Liver (tissue), 9 donors: ENCODE data around the gene RAD50. TPM values are rescaled to one million over a fixed set of nuclear protein-coding genes. Genes with fewer than 3 reads are reported as not detected.
"Not testable (repeated sequence)": the region's sequence is repeated elsewhere in the genome, so short reads cannot be mapped to it uniquely, and the experiment has no call there.

Experiments used
- DNase-seq: peaks from one replicate; pipeline ENCODE4 v3.0.0-alpha.2; 2017; ENCODE audit warnings: low spot score
- H3K27ac ChIP-seq, 2 donors: one replicate each; pipeline ENCODE4 v1.7.0; 2013; ENCODE audit warnings: inconsistent platforms in 2 of 2, low read length in 2 of 2, control low read depth in 1 of 2, low read depth in 1 of 2, mild to moderate bottlenecking in 1 of 2
- H3K27me3 ChIP-seq, 4 donors: one replicate each; pipeline versions ENCODE4 v1.6.1 to v1.7.0; 2013; ENCODE audit warnings: low read length in 3 of 4, inconsistent platforms in 1 of 4, mild to moderate bottlenecking in 1 of 4, moderate library complexity in 1 of 4; ENCODE audit not compliant: control insufficient read depth in 4 of 4, insufficient read depth in 4 of 4
- H3K36me3 ChIP-seq, 4 donors: one replicate each; pipeline versions ENCODE4 v1.6.1 to v1.7.0; 2013; ENCODE audit warnings: low read length in 3 of 4, mild to moderate bottlenecking in 3 of 4, low read depth in 1 of 4, moderate library complexity in 1 of 4; ENCODE audit not compliant: control insufficient read depth in 4 of 4, insufficient read depth in 3 of 4
- H3K4me1 ChIP-seq, 4 donors: one replicate each; pipeline versions ENCODE4 v1.6.1 to v1.7.0; 2013; ENCODE audit warnings: low read length in 3 of 4, mild to moderate bottlenecking in 3 of 4, moderate library complexity in 1 of 4; ENCODE audit not compliant: control insufficient read depth in 4 of 4, insufficient read depth in 4 of 4
- H3K4me3 ChIP-seq, 3 donors: one replicate each; pipeline versions ENCODE4 v1.6.1 to v1.7.0; 2013; ENCODE audit warnings: low read length in 3 of 3, control low read depth in 1 of 3, low read depth in 1 of 3, mild to moderate bottlenecking in 1 of 3
- H3K9ac ChIP-seq, 2 donors: one replicate each; pipeline ENCODE4 v1.7.0; 2013; ENCODE audit warnings: low read length in 2 of 2, mild to moderate bottlenecking in 2 of 2, moderate library complexity in 2 of 2, control low read depth in 1 of 2, low read depth in 1 of 2
- H3K9me3 ChIP-seq, 4 donors: one replicate each; pipeline versions ENCODE4 v1.6.1 to v1.7.0; 2013; ENCODE audit warnings: low read length in 3 of 4; ENCODE audit not compliant: control insufficient read depth in 4 of 4
- EGR1 ChIP-seq, 2 donors: IDR thresholded peaks; 2 replicates each; pipeline ENCODE4 v1.6.1; 2016 to 2018; ENCODE audit warnings: antibody characterized with exemption in 2 of 2, low read depth in 2 of 2
- FOXA2 ChIP-seq: IDR thresholded peaks from 2 replicates; pipeline ENCODE4 v1.6.1; 2016; ENCODE audit warnings: antibody characterized with exemption
- GABPA ChIP-seq, 2 donors: IDR thresholded peaks in 1 of 2; conservative IDR thresholded peaks in 1 of 2; 2 replicates each; pipeline ENCODE4 v1.6.1; 2016; ENCODE audit warnings: antibody characterized with exemption in 2 of 2, mild to moderate bottlenecking in 1 of 2, moderate library complexity in 1 of 2
- HNF4A ChIP-seq, 2 donors: conservative IDR thresholded peaks; 2 replicates each; pipeline ENCODE4 v1.6.1; 2016; ENCODE audit warnings: antibody characterized with exemption in 2 of 2, mild to moderate bottlenecking in 2 of 2
- HNF4G ChIP-seq: IDR thresholded peaks from 2 replicates; pipeline ENCODE4 v1.6.1; 2016; ENCODE audit warnings: antibody characterized with exemption
- NR2F2 ChIP-seq: IDR thresholded peaks from 2 replicates; pipeline ENCODE4 v1.6.1; 2016; ENCODE audit warnings: antibody characterized with exemption
- RAD21 ChIP-seq, 2 donors: IDR thresholded peaks; 2 replicates each; pipeline ENCODE4 v1.6.1; 2016; ENCODE audit warnings: antibody characterized with exemption in 2 of 2, mild to moderate bottlenecking in 2 of 2
- YY1 ChIP-seq: IDR thresholded peaks from 2 replicates; pipeline ENCODE4 v1.6.1; 2016; ENCODE audit warnings: antibody characterized with exemption, mild to moderate bottlenecking
- WGBS: extraction: QIAGEN DNeasy Blood & Tissue Kit; methylation state at CpG from one replicate; pipeline ENCODE4 v1.1.7; 2013; 5-methylcytosine and 5-hydroxymethylcytosine counted together
- polyA plus RNA-seq, 2 donors: library from polyadenylated mRNA; stranded (reverse) in 1 of 2; unstranded in 1 of 2; fragments of 200-250 nt in 1 of 2; fragments of >200 nt in 1 of 2; fragmentation: Nextera tagmentation in 1 of 2; extraction: Ambion mirVana in 1 of 2; gene quantifications; one replicate each; pipeline versions ENCODE4 v1.2.1 to v1.2.3, GENCODE V29; 2013 to 2015
- total RNA-seq, 2 donors: library from RNA; depleted of rRNA; stranded (reverse); fragments of >200 nt; gene quantifications; one replicate each; pipeline ENCODE4 v1.2.3, GENCODE V29; 2014
- TF ChIP-seq, protein P1 (sequence below): IDR thresholded peaks from 2 replicates; pipeline ENCODE4 v1.6.1; 2016; ENCODE audit warnings: antibody characterized with exemption
- TF ChIP-seq, protein P2 (sequence below): fragments of 150-350 bp; IDR thresholded peaks from 2 replicates; pipeline ENCODE4 v1.5.1; 2017; ENCODE audit warnings: improper control_type of control experiment, low read depth, low read length; ENCODE audit not compliant: missing input control
- TF ChIP-seq, protein P3 (sequence below): IDR thresholded peaks from 2 replicates; pipeline ENCODE4 v1.6.1; 2016; ENCODE audit warnings: antibody characterized with exemption
- TF ChIP-seq, protein P4 (sequence below): IDR thresholded peaks from 2 replicates; pipeline ENCODE4 v1.6.1; 2016; ENCODE audit warnings: antibody characterized with exemption, mild to moderate bottlenecking
- donor health status: healthy.
- donor health status: healthy.
- donor health status: healthy.
- donor health status: healthy.
- donor health status: healthy.

RAD50 gene
- total and polyA plus RNA-seq, 4 donors = 6.1 to 18.7 (median 14.9) TPM

DNA sequence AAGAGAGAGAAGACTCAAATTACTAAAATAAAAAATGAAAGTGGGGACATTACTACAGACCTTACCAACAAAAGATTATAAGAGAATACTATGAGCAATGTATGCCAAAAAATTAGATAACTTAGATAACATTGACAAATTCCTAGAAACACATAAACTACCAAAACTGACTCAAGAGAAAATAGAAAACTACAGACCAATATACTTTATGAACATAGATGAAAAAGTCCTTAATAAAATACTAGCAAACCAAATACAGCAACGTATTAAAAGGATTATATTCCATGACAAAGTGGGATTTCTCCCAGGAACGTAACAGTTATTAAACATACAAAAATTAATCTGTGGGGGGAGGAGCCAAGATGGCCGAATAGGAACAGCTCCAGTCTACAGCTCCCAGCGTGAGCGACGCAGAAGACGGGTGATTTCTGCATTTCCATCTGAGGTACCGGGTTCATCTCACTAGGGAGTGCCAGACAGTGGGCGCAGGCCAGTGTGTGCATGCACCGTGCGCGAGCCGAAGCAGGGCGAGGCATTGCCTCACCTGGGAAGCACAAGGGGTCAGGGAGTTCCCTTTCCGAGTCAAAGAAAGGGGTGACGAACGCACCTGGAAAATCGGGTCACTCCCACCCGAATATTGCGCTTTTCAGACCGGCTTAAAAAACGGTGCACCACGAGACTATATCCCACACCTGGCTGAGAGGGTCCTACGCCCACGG, 43.0 kb upstream of the RAD50 start:
- not testable (repeated sequence) for DNase-seq
- WGBS = 90% methylated on average over 12 of the region's 25 CpGs

DNA sequence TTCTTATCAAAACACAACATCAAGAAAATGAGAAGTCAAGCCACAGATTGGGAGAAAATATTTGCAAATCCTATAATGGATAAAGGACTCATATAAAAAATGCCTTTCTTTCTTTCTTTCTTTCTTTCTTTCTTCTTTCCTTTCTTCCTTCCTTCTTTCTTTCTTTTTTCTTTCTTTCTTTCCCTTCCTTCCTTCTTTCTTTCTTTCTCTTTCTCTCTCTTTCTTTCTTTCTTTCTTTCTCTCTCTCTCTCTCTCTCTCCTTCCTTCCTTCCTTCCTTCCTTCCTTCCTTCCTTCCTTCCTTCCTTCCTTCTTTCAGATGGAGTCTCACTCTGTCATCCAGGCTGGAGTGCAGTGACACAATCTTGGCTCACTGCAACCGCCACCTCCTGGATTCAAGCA, 34.7 kb upstream of the RAD50 start:
- H3K36me3 ChIP-seq, H3K27me3 ChIP-seq, H3K27ac ChIP-seq, H3K9me3 ChIP-seq, H3K4me1 ChIP-seq, H3K9ac ChIP-seq, H3K4me3 ChIP-seq, DNase-seq: not testable (repeated sequence)
- WGBS = 96% methylated on average over 1 of the region's 1 CpG

More for the DNA sequence above, 43.0 kb upstream of the RAD50 start:
- not testable (repeated sequence) for H3K9me3 ChIP-seq, H3K4me1 ChIP-seq, H3K36me3 ChIP-seq, H3K9ac ChIP-seq, H3K4me3 ChIP-seq, H3K27me3 ChIP-seq, H3K27ac ChIP-seq

DNA sequence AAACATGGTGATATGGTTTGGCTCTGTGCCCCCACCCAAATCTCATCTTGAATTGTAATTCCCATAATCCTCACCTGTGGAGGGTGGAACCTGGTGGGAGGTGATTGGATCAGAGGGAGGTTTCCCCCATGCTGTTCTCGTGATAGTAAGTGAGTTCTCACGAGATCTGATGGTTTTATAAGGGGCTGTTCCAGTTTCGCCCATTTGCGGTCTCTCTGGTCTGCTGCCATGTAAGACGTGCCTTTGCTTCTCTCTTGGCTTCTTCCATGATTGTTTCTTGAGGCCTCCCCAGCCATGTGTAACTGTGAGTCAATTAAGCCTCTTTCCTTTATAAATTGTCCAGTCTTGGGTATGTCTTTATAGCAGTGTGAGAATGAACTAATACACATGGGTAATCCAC, 31.9 kb upstream of the RAD50 start:
- H3K4me3 ChIP-seq, H3K4me1 ChIP-seq, H3K9me3 ChIP-seq, H3K9ac ChIP-seq, H3K36me3 ChIP-seq, DNase-seq, H3K27me3 ChIP-seq, H3K27ac ChIP-seq: not testable (repeated sequence)
- 91% methylated on average over 5 of the region's 5 CpGs for WGBS

DNA sequence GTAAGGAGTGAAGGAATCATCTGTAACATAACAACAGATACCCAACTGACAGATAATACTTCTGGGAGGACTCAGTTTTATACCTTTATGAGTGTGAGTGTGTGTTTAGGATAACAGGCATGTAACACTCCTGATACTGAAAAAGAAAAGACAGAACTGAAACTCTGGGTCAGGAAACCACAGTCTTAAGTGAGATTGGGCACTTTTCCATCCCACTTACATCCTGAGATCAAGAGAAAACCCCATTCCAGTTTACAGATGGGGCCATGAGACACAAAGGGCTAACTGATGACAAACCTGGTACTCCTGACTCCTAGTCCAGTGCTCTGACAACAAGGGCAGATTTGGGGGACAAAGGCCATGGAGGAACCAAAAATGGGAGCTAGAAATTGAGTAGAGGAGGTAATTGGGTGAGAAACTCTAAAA, 31.5 kb upstream of the RAD50 start:
- TF ChIP-seq HNF4A (conservative IDR thresholded peaks at IDR 0.05) (no peak), EGR1 (IDR thresholded peaks at IDR 0.05; ENCODE audit: low read depth in 2 of 2) (no peak), HNF4G (no peak), YY1 (no peak), FOXA2 (no peak), RAD21 (IDR thresholded peaks at IDR 0.05) (no peak), GABPA (IDR thresholded peaks at IDR 0.05 in 1 of 2, conservative IDR thresholded peaks at IDR 0.05 in 1 of 2) (no peak), NR2F2 (no peak)
- TF ChIP-seq, protein P1, sequence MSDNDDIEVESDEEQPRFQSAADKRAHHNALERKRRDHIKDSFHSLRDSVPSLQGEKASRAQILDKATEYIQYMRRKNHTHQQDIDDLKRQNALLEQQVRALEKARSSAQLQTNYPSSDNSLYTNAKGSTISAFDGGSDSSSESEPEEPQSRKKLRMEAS = no peak
- TF ChIP-seq, protein P2, sequence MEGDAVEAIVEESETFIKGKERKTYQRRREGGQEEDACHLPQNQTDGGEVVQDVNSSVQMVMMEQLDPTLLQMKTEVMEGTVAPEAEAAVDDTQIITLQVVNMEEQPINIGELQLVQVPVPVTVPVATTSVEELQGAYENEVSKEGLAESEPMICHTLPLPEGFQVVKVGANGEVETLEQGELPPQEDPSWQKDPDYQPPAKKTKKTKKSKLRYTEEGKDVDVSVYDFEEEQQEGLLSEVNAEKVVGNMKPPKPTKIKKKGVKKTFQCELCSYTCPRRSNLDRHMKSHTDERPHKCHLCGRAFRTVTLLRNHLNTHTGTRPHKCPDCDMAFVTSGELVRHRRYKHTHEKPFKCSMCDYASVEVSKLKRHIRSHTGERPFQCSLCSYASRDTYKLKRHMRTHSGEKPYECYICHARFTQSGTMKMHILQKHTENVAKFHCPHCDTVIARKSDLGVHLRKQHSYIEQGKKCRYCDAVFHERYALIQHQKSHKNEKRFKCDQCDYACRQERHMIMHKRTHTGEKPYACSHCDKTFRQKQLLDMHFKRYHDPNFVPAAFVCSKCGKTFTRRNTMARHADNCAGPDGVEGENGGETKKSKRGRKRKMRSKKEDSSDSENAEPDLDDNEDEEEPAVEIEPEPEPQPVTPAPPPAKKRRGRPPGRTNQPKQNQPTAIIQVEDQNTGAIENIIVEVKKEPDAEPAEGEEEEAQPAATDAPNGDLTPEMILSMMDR = no peak
- TF ChIP-seq, protein P3, sequence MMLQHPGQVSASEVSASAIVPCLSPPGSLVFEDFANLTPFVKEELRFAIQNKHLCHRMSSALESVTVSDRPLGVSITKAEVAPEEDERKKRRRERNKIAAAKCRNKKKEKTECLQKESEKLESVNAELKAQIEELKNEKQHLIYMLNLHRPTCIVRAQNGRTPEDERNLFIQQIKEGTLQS = no peak
- TF ChIP-seq, protein P4, sequence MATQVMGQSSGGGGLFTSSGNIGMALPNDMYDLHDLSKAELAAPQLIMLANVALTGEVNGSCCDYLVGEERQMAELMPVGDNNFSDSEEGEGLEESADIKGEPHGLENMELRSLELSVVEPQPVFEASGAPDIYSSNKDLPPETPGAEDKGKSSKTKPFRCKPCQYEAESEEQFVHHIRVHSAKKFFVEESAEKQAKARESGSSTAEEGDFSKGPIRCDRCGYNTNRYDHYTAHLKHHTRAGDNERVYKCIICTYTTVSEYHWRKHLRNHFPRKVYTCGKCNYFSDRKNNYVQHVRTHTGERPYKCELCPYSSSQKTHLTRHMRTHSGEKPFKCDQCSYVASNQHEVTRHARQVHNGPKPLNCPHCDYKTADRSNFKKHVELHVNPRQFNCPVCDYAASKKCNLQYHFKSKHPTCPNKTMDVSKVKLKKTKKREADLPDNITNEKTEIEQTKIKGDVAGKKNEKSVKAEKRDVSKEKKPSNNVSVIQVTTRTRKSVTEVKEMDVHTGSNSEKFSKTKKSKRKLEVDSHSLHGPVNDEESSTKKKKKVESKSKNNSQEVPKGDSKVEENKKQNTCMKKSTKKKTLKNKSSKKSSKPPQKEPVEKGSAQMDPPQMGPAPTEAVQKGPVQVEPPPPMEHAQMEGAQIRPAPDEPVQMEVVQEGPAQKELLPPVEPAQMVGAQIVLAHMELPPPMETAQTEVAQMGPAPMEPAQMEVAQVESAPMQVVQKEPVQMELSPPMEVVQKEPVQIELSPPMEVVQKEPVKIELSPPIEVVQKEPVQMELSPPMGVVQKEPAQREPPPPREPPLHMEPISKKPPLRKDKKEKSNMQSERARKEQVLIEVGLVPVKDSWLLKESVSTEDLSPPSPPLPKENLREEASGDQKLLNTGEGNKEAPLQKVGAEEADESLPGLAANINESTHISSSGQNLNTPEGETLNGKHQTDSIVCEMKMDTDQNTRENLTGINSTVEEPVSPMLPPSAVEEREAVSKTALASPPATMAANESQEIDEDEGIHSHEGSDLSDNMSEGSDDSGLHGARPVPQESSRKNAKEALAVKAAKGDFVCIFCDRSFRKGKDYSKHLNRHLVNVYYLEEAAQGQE = no peak
- Histone ChIP-seq H3K9me3 (no peaks in the 10 kb centered on the region), H3K27me3 (no peaks in the 10 kb centered on the region), H3K4me3 (no peak overlapping the region), H3K27ac (no peak overlapping the region), H3K36me3 (no peaks in the 10 kb centered on the region), H3K9ac (no peak overlapping the region), H3K4me1 (peaks cover 0 to 7% (median 0%) of the 10 kb centered on the region in 4 donors)
- DNase-seq = no peak
